Fibroblast of lung (primary cell): Measurements from ENCODE around the gene CMTM6. TPM values are rescaled to one million over a fixed set of nuclear protein-coding genes. Genes with fewer than 3 reads are reported as not detected.

Experiments
- DNase-seq, 2 donors: peaks; one replicate each; pipeline versions ENCODE4 v3.0.0 to v3.0.0-alpha.2; 2010; ENCODE audit warnings: low read depth in 2 of 2
- H2AFZ ChIP-seq: 2 replicates; pipeline ENCODE4 v1.5.1; 2012; ENCODE audit warnings: low read length, control low read depth, inconsistent platforms
- H3K27ac ChIP-seq: 2 replicates; pipeline ENCODE4 v1.5.1; 2011; ENCODE audit warnings: low read length, control low read depth; ENCODE audit not compliant: insufficient read depth
- H3K27me3 ChIP-seq: 2 replicates; pipeline ENCODE4 v1.5.1; 2011; ENCODE audit warnings: mild to moderate bottlenecking, low read length; ENCODE audit not compliant: control insufficient read depth, insufficient read depth
- H3K36me3 ChIP-seq: 2 replicates; pipeline ENCODE4 v1.5.1; 2011; ENCODE audit warnings: low read length; ENCODE audit not compliant: control insufficient read depth, insufficient read depth
- H3K4me1 ChIP-seq: 2 replicates; pipeline ENCODE4 v1.5.1; 2011; ENCODE audit warnings: low read length; ENCODE audit not compliant: control insufficient read depth, insufficient read depth; ENCODE audit errors: extremely low read depth
- H3K4me2 ChIP-seq: 2 replicates; pipeline ENCODE4 v1.5.1; 2011; ENCODE audit warnings: low read length, control low read depth; ENCODE audit not compliant: insufficient read depth; ENCODE audit errors: extremely low read depth
- H3K4me3 ChIP-seq, 4 experiments: fragments of 200-600 bp in 1 of 4; sonication (generic) in 1 of 4; replicated peaks in 1 of 4; 2 replicates each; pipeline ENCODE4 v1.5.1; 2011 to 2016; ENCODE audit warnings: low read length in 4 of 4, low read depth in 3 of 4, mild to moderate bottlenecking in 3 of 4, control low read depth in 2 of 4, inconsistent platforms in 1 of 4, mixed read lengths in 1 of 4; ENCODE audit not compliant: insufficient read depth in 1 of 4; ENCODE audit errors: control extremely low read depth in 1 of 4
- H3K79me2 ChIP-seq: 2 replicates; pipeline ENCODE4 v1.5.1; 2012; ENCODE audit warnings: mild to moderate bottlenecking, low read length, inconsistent platforms; ENCODE audit not compliant: control insufficient read depth, insufficient read depth
- H3K9ac ChIP-seq: 2 replicates; pipeline ENCODE4 v1.5.1; 2011; ENCODE audit warnings: mild to moderate bottlenecking, low read length, control low read depth; ENCODE audit not compliant: insufficient read depth
- H3K9me3 ChIP-seq: 2 replicates; pipeline ENCODE4 v1.5.1; 2012; ENCODE audit warnings: low read depth, low read length; ENCODE audit not compliant: control insufficient read depth, insufficient read depth
- H4K20me1 ChIP-seq: 2 replicates; pipeline ENCODE4 v1.5.1; 2011; ENCODE audit warnings: low read length; ENCODE audit not compliant: control insufficient read depth, insufficient read depth; ENCODE audit errors: extremely low read depth
- CTCF ChIP-seq, 2 donors: IDR thresholded peaks in 1 of 2; conservative IDR thresholded peaks in 1 of 2; 1 replicate in 1 of 2; 2 replicates in 1 of 2; pipeline ENCODE4 v1.5.1; 2011 to 2012; ENCODE audit warnings: low read length in 2 of 2, control low read depth in 1 of 2, inconsistent platforms in 1 of 2, low read depth in 1 of 2, mild to moderate bottlenecking in 1 of 2
- EZH2 ChIP-seq: IDR thresholded peaks from 2 replicates; pipeline ENCODE4 v1.5.1; 2012; ENCODE audit warnings: low read length, control low read depth, mild to moderate bottlenecking; ENCODE audit errors: missing control alignments
- polyA plus RNA-seq, 2 donors: library from polyadenylated mRNA; depleted of rRNA in 1 of 2; stranded (reverse) in 1 of 2; unstranded in 1 of 2; fragments of >200 nt; gene quantifications; 2 replicates each; pipeline ENCODE4 v1.2.1, GENCODE V29; 2011 to 2012; ENCODE audit warnings: missing spikeins in 1 of 2
- total RNA-seq: library from RNA; depleted of rRNA; stranded (reverse); fragments of >200 nt; gene quantifications from 2 replicates; pipeline ENCODE4 v1.2.1, GENCODE V29; 2014

Gene CMTM6
- total and polyA plus RNA-seq, 2 donors (not counting 1 experiment from before 2014, with no cell fraction given): 74.1 to 76.5 TPM

DNA sequence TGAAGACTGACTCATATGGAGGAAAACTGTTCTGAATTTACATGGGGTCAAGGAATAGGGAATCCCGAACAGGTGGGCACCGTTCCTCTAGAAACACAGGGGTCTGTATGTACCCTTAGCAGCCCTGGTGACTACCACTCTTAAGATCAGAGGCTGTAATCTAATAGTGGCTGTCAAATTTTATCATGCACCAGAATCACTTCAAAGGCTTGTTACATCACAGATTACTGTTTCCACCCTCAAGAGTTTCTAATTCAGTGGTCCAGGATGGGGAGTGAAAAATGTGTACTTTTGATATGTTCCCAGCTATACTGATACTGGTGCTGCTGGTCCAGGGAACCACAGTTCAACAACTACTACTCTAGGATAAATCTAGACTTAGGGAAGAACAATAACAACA is 40.2 kb upstream of the CMTM6 start:
- no peak for TF ChIP-seq EZH2
- no peak for TF ChIP-seq CTCF (conservative IDR thresholded peaks at IDR 0.05 in 1 of 2, IDR thresholded peaks at IDR 0.05 in 1 of 2; ENCODE audit: low read depth in 1 of 2, low read length in 2 of 2)
- peaks cover 13% of the 10 kb centered on the region for H3K79me2 ChIP-seq
- no peak overlapping the region for H3K4me3 ChIP-seq
- no peak for DNase-seq
- H2AFZ ChIP-seq: no peak overlapping the region
- no peaks in the 10 kb centered on the region for H3K9me3 ChIP-seq
- no peaks in the 10 kb centered on the region for H3K27me3 ChIP-seq
- no peak overlapping the region for H3K9ac ChIP-seq
- no peak overlapping the region for H3K4me2 ChIP-seq
- peaks cover 2% of the 10 kb centered on the region for H3K4me1 ChIP-seq
- H3K27ac ChIP-seq: no peak overlapping the region
- H3K36me3 ChIP-seq: no peaks in the 10 kb centered on the region
- no peaks in the 10 kb centered on the region for H4K20me1 ChIP-seq

DNA sequence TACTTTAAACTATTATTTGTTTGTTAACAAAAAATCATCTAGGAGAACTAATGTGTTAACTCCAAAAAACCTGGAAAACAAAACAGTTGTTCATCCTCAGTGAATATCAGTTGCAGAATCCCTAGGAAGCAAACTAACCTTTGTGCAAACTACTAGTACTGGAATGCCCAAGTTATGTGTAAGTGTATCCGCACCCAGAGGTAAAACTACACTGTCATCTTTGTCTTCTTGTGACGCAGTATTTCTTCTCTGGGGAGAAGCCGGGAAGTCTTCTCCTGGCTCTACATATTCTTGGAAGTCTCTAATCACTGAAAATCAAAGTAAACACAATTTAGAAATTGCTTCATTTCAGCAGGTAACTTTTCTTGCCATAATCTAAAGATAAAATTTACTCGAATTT is 38.2 kb upstream of the CMTM6 start:
- H2AFZ ChIP-seq: no peak overlapping the region
- H3K27ac ChIP-seq: no peak overlapping the region
- peak overlapping the region; percentile 2 for H3K9ac ChIP-seq
- peaks cover 5% of the 10 kb centered on the region for H3K79me2 ChIP-seq
- no peaks in the 10 kb centered on the region for H4K20me1 ChIP-seq
- DNase-seq: no peak
- H3K27me3 ChIP-seq: no peaks in the 10 kb centered on the region
- H3K4me3 ChIP-seq: no peak overlapping the region
- H3K4me2 ChIP-seq: no peak overlapping the region
- TF ChIP-seq EZH2 (no peak), CTCF (conservative IDR thresholded peaks at IDR 0.05 in 1 of 2, IDR thresholded peaks at IDR 0.05 in 1 of 2; ENCODE audit: low read depth in 1 of 2, low read length in 2 of 2) (no peak)
- H3K9me3 ChIP-seq: no peaks in the 10 kb centered on the region
- H3K4me1 ChIP-seq: peaks cover 2% of the 10 kb centered on the region
- no peaks in the 10 kb centered on the region for H3K36me3 ChIP-seq

DNA sequence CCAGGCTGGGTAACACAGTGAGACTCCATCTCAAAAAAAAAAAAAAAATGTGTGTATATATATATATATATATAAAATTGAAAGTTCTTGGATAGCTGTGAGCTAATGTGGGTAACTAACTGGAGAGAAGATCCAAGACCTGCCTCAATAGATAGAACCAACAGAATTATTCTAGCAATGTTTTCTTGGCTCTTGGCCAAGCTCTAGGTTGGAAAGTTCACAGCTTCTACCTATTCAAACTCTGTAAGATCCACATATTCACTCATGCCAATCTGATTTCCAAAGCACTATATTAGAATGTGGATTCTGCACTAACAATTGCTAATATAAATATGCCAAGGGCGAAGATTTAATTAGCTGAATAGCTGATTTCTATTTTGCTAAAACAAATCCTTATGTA is 29.8 kb upstream of the CMTM6 start:
- H3K36me3 ChIP-seq: no peaks in the 10 kb centered on the region
- H3K79me2 ChIP-seq: no peaks in the 10 kb centered on the region
- TF ChIP-seq EZH2 (no peak), CTCF (conservative IDR thresholded peaks at IDR 0.05 in 1 of 2, IDR thresholded peaks at IDR 0.05 in 1 of 2; ENCODE audit: low read depth in 1 of 2, low read length in 2 of 2) (no peak)
- H3K4me1 ChIP-seq: no peaks in the 10 kb centered on the region
- H4K20me1 ChIP-seq: no peaks in the 10 kb centered on the region
- H3K9ac ChIP-seq: no peak overlapping the region
- DNase-seq: no peak
- H3K4me2 ChIP-seq: no peak overlapping the region
- no peaks in the 10 kb centered on the region for H3K27me3 ChIP-seq
- no peak overlapping the region for H3K4me3 ChIP-seq
- no peak overlapping the region for H3K27ac ChIP-seq
- H2AFZ ChIP-seq: no peak overlapping the region
- no peaks in the 10 kb centered on the region for H3K9me3 ChIP-seq
